D721Med (cell line): ENCODE results near the gene STX16.

Experiments used
- DNase-seq: peaks from one replicate; pipeline ENCODE4 v3.0.0; 2011; ENCODE audit warnings: low spot score; ENCODE audit not compliant: insufficient read length
- FAIRE-seq: peaks from 2 replicates; lab custom pipeline; 2011; peaks lifted over from hg19 to GRCh38; lab: Jason Lieb, UNC
- CTCF ChIP-seq: IDR thresholded peaks from 2 replicates; pipeline ENCODE4 v1.5.1; 2012; ENCODE audit warnings: mild to moderate bottlenecking, control low read depth; ENCODE audit not compliant: insufficient read depth; ENCODE audit errors: missing control alignments

The STX16 gene

GRCh38 chr20:58690396-58691135 is 39.5 kb downstream of the STX16 start:
- no peak for TF ChIP-seq CTCF
- FAIRE-seq (no peak), DNase-seq (no peak)

GRCh38 chr20:58691773-58692578 is 40.9 kb downstream of the STX16 start:
- TF ChIP-seq CTCF = no peak
- FAIRE-seq = no peak
- DNase-seq = no peak

GRCh38 chr20:58692579-58693225 is 41.6 kb downstream of the STX16 start, which contains the start of gene NPEPL1:
Gene NPEPL1 (plus strand): TSS chr20:58692800. CDS start chr20:58692901, 101 bp downstream.
- no peak for TF ChIP-seq CTCF
- DNase-seq (no peak), FAIRE-seq (no peak)

GRCh38 chr20:58693226-58694006 is 42.3 kb downstream of the STX16 start:
- FAIRE-seq (no peak), DNase-seq (no peak)
- TF ChIP-seq CTCF = no peak

- no peak for FAIRE-seq
- DNase-seq = no peak
- TF ChIP-seq CTCF = no peak
Measured at GRCh38 chr20:58694241-58695083, 43.4 kb downstream of the STX16 start.
